ENCODE measurements around the gene ZNF254.
"Not testable (repeated sequence)": the region's sequence is repeated elsewhere in the genome, so short reads cannot be mapped to it uniquely, and the experiment has no call there.

Gene ZNF254
- total RNA-seq, result 13.8 to 39.7 (median 25.5) reads per million in 3 experiments

GRCh38 chr19:24086974-24087595 is at the start of gene ZNF254:
TSS of gene ZNF254 (plus strand) at chr19:24087187. CDS start at chr19:24087308, 121 bp downstream.
- DNase-seq, result peak; percentile 67

- no peak for DNase-seq
Measured at GRCh38 chr19:24040621-24041020, 46.4 kb upstream of the ZNF254 start.

DNA sequence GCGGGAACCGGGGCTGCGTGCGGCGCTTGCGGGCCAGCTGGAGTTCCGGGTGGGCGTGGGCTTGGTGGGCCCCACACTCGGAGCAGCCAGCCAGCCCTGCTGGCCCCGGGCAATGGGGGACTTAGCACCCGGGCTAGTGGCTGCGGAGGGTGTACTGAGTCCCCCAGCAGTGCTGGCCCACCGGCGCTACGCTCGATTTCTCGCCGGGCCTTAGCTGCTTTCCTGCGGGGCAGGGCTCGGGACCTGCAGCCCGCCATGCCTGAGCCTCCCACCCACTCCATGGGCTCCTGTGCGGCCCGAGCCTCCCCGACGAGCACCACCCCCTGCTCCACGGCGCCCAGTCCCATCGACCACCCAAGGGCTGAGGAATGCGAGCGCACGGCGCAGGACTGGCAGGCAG is 45.7 kb upstream of the ZNF254 start:
- DNase-seq, result not testable (repeated sequence)

DNA sequence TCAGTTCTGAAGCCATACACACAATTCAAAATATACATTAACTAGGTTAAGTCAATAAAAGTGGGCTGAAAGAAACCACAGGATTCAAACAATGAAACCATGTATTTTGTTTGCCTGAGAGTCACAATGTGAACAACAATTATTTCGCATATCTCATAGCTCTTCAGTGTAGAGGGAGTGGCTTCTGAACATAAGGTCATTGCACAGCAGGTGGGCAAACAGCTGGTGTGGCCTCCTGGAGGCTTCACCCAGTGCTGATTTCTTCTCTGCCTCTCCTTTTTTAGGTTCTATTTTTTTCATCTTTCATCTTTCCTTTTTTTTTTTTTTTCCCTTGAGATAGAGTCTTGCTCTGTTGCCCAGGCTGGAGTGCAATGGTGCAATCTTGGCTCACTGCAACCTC is 40.4 kb upstream of the ZNF254 start:
- DNase-seq, result no peak

DNA sequence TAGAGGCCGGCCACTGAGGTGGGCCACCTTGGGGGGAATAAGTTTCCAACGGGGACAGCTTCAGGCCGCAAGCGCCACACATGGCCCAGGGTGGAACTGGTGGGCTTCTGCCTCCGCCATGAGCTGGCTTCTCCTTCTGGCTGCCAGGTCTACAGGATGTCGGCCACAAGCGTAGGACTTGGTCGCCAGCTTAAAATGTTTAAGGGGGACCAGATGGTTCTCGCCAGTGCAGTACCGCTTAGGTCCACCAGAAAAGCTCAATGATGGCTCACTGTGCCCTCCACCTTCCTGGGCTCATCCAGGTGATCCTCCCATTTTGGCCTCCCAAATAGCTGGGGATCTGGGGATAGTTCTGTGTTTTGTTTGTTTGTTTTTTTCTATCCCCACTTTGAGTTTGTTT is 38.7 kb upstream of the ZNF254 start:
- no peak for DNase-seq

GRCh38 chr19:24049537-24049936 is 37.5 kb upstream of the ZNF254 start:
- no peak for DNase-seq

DNA sequence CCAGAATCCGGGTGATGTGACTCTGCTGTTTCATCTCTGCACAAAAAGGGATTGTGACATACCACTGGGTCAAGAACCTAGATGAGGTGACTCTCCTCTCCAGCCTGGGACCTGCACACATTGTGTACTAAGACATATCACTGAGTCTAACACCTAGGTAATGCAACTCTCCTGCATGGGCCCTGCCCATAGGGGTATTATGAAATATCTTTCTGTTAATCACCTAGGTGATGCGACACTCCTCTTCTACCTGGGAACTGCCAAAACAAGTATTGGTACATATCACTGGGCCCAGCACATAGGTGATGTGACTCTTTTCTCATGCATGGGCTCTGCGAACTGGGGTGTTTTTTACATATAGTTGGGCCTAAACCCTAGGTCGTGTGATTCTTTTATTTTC is 35.5 kb upstream of the ZNF254 start:
- DNase-seq, result no peak

DNA sequence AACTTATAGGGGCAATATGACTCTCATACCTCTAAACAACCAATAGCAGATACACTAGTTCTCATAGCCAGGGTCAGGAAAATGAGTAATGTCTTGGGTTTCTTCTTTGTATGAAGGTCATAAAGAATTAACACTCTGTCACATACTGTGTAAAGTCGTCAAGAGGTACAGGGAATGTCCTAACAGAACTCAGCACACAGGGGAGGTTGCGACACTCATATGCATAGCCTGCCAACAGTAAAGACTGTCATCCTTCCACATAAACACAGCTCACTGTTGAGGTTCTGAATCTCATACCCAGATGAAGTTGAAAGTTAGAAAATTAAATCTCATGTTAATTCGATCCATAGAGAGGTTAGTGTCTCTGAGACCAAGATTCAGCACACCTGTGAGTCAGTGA is 34.2 kb upstream of the ZNF254 start:
- no peak for DNase-seq

DNA sequence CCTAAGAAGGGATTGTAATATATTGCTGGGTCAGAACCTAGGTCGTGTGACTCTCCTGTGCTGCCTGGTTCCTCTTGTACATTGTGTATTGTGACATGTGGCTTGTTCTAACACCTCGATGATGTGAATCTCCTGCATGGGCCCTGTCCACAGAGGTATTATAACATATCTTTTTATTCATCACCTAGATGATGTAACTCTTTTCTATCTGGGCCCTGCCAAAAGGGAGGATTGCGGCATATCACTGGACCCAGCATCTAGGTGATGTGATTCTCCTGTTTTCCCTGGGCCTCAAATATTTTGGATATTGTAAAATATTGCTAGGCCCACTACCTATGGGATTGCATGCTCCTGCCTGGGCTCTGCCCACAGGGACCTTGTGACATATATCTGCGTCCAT is 33.4 kb upstream of the ZNF254 start:
- DNase-seq, result no peak

- DNase-seq, result no peak
Measured at GRCh38 chr19:24054044-24054935, 32.7 kb upstream of the ZNF254 start.

GRCh38 chr19:24055548-24055947 is 31.4 kb upstream of the ZNF254 start:
- no peak for DNase-seq

GRCh38 chr19:24057144-24057543 is 29.8 kb upstream of the ZNF254 start:
- DNase-seq, result no peak

DNA sequence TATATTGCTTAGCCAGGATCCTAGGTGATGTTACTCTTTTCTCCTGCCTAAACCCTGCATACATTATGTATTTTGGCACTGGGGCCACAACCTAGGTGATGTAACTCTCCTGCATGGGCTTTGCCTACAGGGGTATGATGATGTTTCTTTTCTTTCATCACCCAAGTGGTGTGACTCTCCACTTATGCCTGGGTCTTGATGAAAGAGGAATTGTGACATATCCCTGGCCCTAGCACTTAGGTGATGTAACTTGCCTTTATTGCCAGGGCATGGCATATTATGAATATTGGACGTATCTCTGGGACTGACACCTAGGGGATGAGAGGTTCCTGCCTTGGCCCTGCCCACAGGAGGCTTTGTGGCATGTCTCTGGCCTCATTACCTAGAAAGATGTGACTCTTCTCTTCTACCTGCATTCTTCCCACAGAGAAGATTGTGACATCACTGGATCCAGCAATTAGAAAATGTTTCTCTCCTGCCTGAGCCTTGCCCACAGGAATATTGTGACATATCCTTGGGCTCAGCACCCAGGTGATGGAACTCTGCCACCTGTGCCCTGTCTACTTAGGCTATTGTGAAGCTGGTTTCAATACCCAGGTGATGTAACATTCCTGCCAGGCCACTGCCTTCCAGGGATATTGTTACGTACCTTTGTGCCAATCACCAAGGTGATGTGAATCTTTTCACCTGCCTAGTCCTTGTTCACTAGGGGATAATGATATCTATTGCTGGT is 27.3 kb upstream of the ZNF254 start:
- no peak for DNase-seq

DNA sequence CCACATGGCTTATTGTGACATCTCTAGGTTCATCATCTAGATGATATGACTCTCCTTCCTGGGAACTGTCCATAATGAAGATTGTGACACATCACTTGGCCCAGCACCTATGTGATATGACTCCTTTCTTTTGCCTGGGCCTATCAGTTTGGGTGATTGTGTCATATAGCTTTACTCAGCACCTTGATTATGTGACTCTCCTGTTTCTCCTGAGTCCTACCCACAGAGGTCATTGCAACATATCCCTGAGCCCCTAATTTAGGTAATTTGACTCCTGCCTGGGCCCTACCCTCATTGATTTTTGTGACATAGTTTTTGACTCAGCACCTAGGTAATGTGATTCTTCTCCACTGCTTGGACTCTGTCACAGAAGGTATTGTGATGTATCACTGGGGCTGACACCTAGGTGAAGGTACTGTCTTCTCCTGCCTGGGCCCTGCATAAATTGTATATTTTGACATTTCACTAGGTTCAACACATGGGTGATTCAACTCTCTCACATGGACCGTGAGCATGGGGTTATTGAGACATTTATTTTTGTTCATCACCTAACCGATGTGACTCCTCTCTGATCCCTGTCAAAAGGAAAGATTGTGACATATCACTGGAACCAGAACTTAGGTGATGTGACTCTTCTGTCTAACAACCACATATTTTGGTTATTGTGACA is 26.2 kb upstream of the ZNF254 start:
- DNase-seq, result no peak

DNA sequence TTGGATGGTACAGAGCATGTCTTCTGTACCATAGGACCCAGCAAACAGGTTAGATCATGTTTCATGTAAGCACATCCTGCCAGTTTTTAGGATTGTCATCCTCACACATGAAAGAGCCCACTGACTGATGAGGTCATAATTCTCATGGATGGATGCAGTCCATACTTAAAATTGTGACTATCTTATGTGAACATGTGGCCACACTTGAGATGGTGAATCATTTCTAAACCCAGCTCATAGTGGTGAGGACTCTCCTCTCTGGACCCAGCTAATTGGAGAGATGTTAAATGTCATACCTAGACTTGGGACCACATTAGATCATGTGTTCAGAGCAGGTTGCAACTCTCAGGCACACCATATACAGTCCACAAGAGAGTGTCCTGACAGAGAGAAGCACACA is 24.8 kb upstream of the ZNF254 start:
- DNase-seq, result no peak

DNA sequence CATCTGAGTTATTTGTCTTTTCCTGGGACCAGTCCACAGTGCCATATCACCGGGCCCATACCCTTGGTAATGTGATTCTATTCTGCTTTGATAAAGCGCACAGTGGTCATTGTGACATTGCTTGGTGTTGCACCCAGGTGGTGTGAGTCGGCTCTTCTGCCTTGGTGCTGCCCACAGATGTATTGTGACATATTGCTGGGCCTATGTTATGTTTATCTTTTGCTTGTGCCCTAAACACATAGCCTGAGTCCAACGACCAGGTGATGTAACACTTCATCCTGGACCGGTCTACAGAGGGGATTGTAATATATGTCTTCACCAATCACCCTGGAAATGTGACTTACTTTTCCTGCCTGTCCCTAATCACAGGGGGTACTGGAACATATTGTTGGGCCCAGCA is 23.7 kb upstream of the ZNF254 start:
- no peak for DNase-seq

- no peak for DNase-seq
Measured at GRCh38 chr19:24064175-24064574, 22.8 kb upstream of the ZNF254 start.

- DNase-seq, result no peak
Measured at GRCh38 chr19:24065243-24065642, 21.7 kb upstream of the ZNF254 start.

GRCh38 chr19:24065865-24066604 is 21.0 kb upstream of the ZNF254 start:
- no peak for DNase-seq

GRCh38 chr19:24069905-24070657 is 16.9 kb upstream of the ZNF254 start:
- no peak for DNase-seq

GRCh38 chr19:24071078-24071477 is 15.9 kb upstream of the ZNF254 start:
- DNase-seq, result no peak

- no peak for DNase-seq
Measured at GRCh38 chr19:24072720-24073119, 14.3 kb upstream of the ZNF254 start.
